ENCODE data around the gene LMAN1.

DNA sequence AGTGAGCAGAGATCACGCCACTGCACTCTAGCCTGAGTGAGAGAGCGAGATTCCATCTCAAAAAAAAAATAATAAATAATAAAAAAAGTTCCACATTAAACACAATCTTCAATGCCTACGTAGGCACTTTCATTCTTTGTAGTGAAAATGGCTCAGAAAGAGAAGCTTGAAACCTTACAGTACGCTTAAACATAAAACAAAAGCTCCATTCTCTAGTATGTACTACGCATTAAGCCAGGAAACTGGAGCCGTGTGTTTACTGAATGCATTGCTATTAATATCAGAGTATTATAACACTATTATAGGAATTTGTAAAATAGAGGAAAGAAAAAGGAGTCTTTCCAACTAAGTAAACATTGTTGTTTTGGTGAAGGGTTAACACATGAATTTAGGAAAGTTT is 41.3 kb upstream of the LMAN1 start:
- TF ChIP-seq, protein P1, sequence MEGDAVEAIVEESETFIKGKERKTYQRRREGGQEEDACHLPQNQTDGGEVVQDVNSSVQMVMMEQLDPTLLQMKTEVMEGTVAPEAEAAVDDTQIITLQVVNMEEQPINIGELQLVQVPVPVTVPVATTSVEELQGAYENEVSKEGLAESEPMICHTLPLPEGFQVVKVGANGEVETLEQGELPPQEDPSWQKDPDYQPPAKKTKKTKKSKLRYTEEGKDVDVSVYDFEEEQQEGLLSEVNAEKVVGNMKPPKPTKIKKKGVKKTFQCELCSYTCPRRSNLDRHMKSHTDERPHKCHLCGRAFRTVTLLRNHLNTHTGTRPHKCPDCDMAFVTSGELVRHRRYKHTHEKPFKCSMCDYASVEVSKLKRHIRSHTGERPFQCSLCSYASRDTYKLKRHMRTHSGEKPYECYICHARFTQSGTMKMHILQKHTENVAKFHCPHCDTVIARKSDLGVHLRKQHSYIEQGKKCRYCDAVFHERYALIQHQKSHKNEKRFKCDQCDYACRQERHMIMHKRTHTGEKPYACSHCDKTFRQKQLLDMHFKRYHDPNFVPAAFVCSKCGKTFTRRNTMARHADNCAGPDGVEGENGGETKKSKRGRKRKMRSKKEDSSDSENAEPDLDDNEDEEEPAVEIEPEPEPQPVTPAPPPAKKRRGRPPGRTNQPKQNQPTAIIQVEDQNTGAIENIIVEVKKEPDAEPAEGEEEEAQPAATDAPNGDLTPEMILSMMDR (IDR thresholded peaks at IDR 0.05): no peak
- no peak for TF ChIP-seq POLR2A (IDR thresholded peaks at IDR 0.05)

All from thyroid gland (tissue), 4 donors.